ENCODE data around the gene TRIM4.

TRIM4 gene

GRCh38 chr7:99855236-99855635, 64.1 kb downstream of the TRIM4 start:
- no peak overlapping the region for H2AFZ ChIP-seq (ENCODE audit: low read length)
- no peak overlapping the region for H3K4me3 ChIP-seq (ENCODE audit: low read length)
- H3K36me3 ChIP-seq (replicated peaks; ENCODE audit: insufficient read depth, low read length) = no peaks in the 10 kb centered on the region
- no peak for DNase-seq
- no peaks in the 10 kb centered on the region for H3K4me1 ChIP-seq (ENCODE audit: low read length)
- H3K9ac ChIP-seq (ENCODE audit: low read length) = no peak overlapping the region
- H4K20me1 ChIP-seq (ENCODE audit: insufficient read depth, low read length) = no peaks in the 10 kb centered on the region
- TF ChIP-seq CTCF (IDR thresholded peaks at IDR 0.05; ENCODE audit: low read length) = no peak
- no peak for TF ChIP-seq EZH2phosphoT487 (IDR thresholded peaks at IDR 0.05; ENCODE audit: low read length)
- TF ChIP-seq EZH2 (optimal IDR thresholded peaks at IDR 0.05; ENCODE audit: low read depth, low read length) = no peak
- H3K27ac ChIP-seq (ENCODE audit: low read length) = no peak overlapping the region
- H3K79me2 ChIP-seq (ENCODE audit: low read length) = no peaks in the 10 kb centered on the region
- H3K27me3 ChIP-seq (replicated peaks; ENCODE audit: insufficient read depth, low read length) = no peaks in the 10 kb centered on the region
- H3K9me2 ChIP-seq (replicated peaks; ENCODE audit: insufficient read depth, low read length) = no peaks in the 10 kb centered on the region
- H3K4me2 ChIP-seq (ENCODE audit: low read depth, low read length) = no peak overlapping the region
- H3F3A ChIP-seq (ENCODE audit: insufficient read depth, low read length) = no peaks in the 10 kb centered on the region
- H3K9me3 ChIP-seq (replicated peaks; ENCODE audit: insufficient read depth, low read length) = no peaks in the 10 kb centered on the region

DNA sequence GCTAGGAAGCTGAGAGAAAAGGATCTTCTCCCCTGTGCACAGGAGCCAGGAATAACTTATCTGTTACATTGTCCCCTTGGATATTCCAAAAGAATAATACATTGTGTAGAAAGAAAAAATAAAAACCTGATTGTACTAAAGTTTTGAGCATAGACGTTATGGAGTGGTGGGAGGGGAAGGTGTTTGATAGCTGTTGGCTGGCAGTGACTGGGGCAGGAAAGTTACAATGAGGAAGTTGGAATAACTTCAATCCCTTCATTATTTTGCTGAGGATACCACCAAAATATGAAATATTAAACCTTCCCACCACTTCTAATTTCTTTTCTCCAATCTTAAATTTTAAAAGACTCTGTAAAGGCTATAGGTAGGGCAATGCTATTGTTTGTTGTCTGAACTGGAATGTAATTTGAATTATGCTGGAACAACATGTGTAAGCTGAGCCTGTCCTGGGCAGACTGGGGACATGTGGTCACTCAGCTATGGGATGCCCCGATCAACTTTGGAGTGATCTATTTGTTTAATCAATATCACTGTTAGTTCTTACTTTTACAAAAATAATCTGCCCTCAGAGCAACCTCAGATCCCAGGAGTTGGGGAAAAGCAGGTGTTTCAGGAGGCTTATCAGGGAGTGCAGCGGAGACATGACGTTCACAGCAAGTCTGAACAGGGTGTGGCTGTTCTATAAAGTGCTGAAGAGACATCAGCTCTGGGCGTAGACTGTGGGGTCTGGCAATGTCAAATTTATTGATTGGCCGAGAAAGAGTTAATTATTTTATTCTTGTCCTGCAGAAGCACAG, 70.7 kb downstream of the TRIM4 start:
- Histone ChIP-seq H3K4me3 (ENCODE audit: low read length) (no peak overlapping the region), H3K9ac (ENCODE audit: low read length) (no peak overlapping the region), H3K9me2 (replicated peaks; ENCODE audit: insufficient read depth, low read length) (no peaks in the 10 kb centered on the region), H3K79me2 (ENCODE audit: low read length) (no peaks in the 10 kb centered on the region), H3K27me3 (replicated peaks; ENCODE audit: insufficient read depth, low read length) (no peaks in the 10 kb centered on the region), H3K27ac (ENCODE audit: low read length) (no peak overlapping the region), H3F3A (ENCODE audit: insufficient read depth, low read length) (no peaks in the 10 kb centered on the region), H3K4me2 (ENCODE audit: low read depth, low read length) (no peak overlapping the region), H4K20me1 (ENCODE audit: insufficient read depth, low read length) (no peaks in the 10 kb centered on the region), H2AFZ (ENCODE audit: low read length) (no peak overlapping the region), H3K4me1 (ENCODE audit: low read length) (no peaks in the 10 kb centered on the region), H3K36me3 (replicated peaks; ENCODE audit: insufficient read depth, low read length) (no peaks in the 10 kb centered on the region), H3K9me3 (replicated peaks; ENCODE audit: insufficient read depth, low read length) (no peaks in the 10 kb centered on the region)
- no peak for DNase-seq
- TF ChIP-seq CTCF (IDR thresholded peaks at IDR 0.05; ENCODE audit: low read length) = no peak
- no peak for TF ChIP-seq EZH2 (optimal IDR thresholded peaks at IDR 0.05; ENCODE audit: low read depth, low read length)
- no peak for TF ChIP-seq EZH2phosphoT487 (IDR thresholded peaks at IDR 0.05; ENCODE audit: low read length)

GRCh38 chr7:99844328-99844727, 75.0 kb downstream of the TRIM4 start:
- Histone ChIP-seq H3K36me3 (replicated peaks; ENCODE audit: insufficient read depth, low read length) (no peaks in the 10 kb centered on the region), H3K79me2 (ENCODE audit: low read length) (no peaks in the 10 kb centered on the region), H3K9ac (ENCODE audit: low read length) (no peak overlapping the region), H3K27ac (ENCODE audit: low read length) (no peak overlapping the region), H3K27me3 (replicated peaks; ENCODE audit: insufficient read depth, low read length) (no peaks in the 10 kb centered on the region), H3K4me1 (ENCODE audit: low read length) (no peaks in the 10 kb centered on the region), H2AFZ (ENCODE audit: low read length) (no peak overlapping the region), H3F3A (ENCODE audit: insufficient read depth, low read length) (no peaks in the 10 kb centered on the region), H3K9me3 (replicated peaks; ENCODE audit: insufficient read depth, low read length) (no peaks in the 10 kb centered on the region), H4K20me1 (ENCODE audit: insufficient read depth, low read length) (no peaks in the 10 kb centered on the region), H3K4me2 (ENCODE audit: low read depth, low read length) (no peak overlapping the region), H3K4me3 (ENCODE audit: low read length) (no peak overlapping the region), H3K9me2 (replicated peaks; ENCODE audit: insufficient read depth, low read length) (no peaks in the 10 kb centered on the region)
- DNase-seq = no peak
- TF ChIP-seq EZH2phosphoT487 (IDR thresholded peaks at IDR 0.05; ENCODE audit: low read length) = no peak
- no peak for TF ChIP-seq CTCF (IDR thresholded peaks at IDR 0.05; ENCODE audit: low read length)
- TF ChIP-seq EZH2 (optimal IDR thresholded peaks at IDR 0.05; ENCODE audit: low read depth, low read length) = no peak

Measured in MM.1S (cell line).